Globus pallidus (tissue), 1 donor: ENCODE data around the gene MAST3.

Experiments used
- DNase-seq: peaks from one replicate; pipeline ENCODE4 v3.0.0-alpha.2; 2015; ENCODE audit warnings: low spot score

The MAST3 gene

GRCh38 chr19:18112989-18113478 is 15.5 kb downstream of the MAST3 start:
- DNase-seq = peak; percentile 87

- DNase-seq = no peak
These were observed 16.2 kb downstream of the MAST3 start for GRCh38 chr19:18113827-18114226.

GRCh38 chr19:18114483-18114882 is 16.9 kb downstream of the MAST3 start:
- DNase-seq = no peak

GRCh38 chr19:18117364-18117691 is 19.8 kb downstream of the MAST3 start:
- no peak for DNase-seq

GRCh38 chr19:18117692-18118378 is 20.3 kb downstream of the MAST3 start:
- DNase-seq = peak; percentile 88

GRCh38 chr19:18118420-18119012 is 20.9 kb downstream of the MAST3 start:
- no peak for DNase-seq

- no peak for DNase-seq
These were observed 21.6 kb downstream of the MAST3 start for GRCh38 chr19:18119013-18119716.

GRCh38 chr19:18119717-18120105 is 22.1 kb downstream of the MAST3 start:
- no peak for DNase-seq

GRCh38 chr19:18120127-18120526 is 22.5 kb downstream of the MAST3 start:
- no peak for DNase-seq

- no peak for DNase-seq
These were observed 23.6 kb downstream of the MAST3 start for GRCh38 chr19:18121166-18121565.

- DNase-seq = no peak
These were observed 24.8 kb downstream of the MAST3 start for GRCh38 chr19:18122424-18122823.

- DNase-seq = no peak
These were observed 25.6 kb downstream of the MAST3 start for GRCh38 chr19:18122860-18123795.

GRCh38 chr19:18123819-18124218 is 26.2 kb downstream of the MAST3 start:
- DNase-seq = no peak

GRCh38 chr19:18126097-18126496 is 28.5 kb downstream of the MAST3 start:
- DNase-seq = no peak

GRCh38 chr19:18128044-18128443 is 30.5 kb downstream of the MAST3 start:
- no peak for DNase-seq

GRCh38 chr19:18128805-18129204 is 31.2 kb downstream of the MAST3 start:
- DNase-seq = no peak

- no peak for DNase-seq
These were observed 33.1 kb downstream of the MAST3 start for GRCh38 chr19:18130523-18131242.

GRCh38 chr19:18131841-18132596 is 34.4 kb downstream of the MAST3 start:
- no peak for DNase-seq

GRCh38 chr19:18135712-18136584 is 38.4 kb downstream of the MAST3 start:
- DNase-seq = no peak

- no peak for DNase-seq
These were observed 39.7 kb downstream of the MAST3 start for GRCh38 chr19:18137242-18137641.
